ENCODE measurements around the gene LDLRAD4.
A peak's percentile ranks its signal among the peaks of the same experiment; 100 is the strongest.

The LDLRAD4 gene

DNA sequence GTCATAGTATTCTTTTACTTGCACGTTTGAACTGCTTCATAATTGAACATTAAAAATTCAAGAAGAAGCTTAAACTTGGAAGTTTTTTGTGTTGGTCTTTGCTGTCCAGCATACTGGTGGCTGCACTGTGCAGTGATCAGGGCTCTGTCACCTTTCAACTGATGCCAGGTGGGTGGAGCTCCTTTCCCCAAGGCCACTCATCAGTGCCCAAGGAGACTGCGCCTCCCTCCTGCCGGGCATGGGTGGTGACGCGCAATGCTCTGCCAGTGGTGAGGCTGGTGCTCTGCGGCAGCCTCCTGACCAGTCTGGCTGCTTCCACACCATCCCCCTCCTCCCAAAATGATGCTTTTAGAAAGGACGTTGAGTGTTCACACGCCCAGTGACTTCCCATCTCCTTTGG is 16.0 kb upstream of the LDLRAD4 start:
- DNase-seq (ENCODE audit: low read depth): no peak

DNA sequence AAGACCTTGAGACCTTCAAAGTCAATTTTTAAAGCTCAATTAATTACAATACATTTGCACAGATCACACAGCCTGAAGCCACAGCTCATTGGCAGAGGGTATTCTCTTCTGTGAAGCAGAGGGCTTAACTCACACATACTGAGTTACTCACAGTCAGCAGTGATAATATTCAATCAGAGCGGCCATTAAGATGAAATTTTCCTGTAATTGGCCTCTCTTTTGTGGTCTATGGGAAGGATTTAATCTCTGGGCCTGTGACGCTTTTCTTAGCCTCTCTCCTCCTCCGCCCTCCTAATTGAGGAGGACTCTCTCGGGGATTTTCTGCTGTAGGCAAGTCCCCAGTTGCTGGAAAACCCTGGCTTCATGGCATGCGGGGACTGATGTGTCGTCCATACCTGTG is 12.3 kb upstream of the LDLRAD4 start:
- no peak for DNase-seq (ENCODE audit: low read depth)

GRCh38 chr18:13207294-13207693 is 11.3 kb upstream of the LDLRAD4 start:
- DNase-seq (ENCODE audit: low read depth): no peak

DNA sequence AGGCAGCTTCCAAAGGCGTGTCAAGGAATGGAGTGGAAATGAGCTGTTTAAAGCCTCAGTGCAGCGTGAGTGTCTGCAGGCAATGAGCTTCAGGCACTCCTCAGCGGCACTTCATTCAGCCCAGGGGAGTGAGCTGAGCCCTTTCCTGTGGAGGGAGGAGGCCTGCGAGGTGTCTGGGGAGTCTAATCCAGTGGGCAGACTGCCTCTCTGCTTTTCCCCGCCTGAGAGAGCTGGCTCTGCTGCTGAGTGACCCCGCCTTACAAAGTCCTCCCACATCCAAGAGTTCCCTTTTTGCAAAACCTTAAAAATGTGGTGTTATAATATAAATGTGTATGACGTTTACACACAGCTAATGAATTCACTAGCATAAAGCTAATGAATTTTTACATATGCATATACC is 7.0 kb upstream of the LDLRAD4 start:
- DNase-seq (ENCODE audit: low read depth): no peak

- no peak for DNase-seq (ENCODE audit: low read depth)
Measured at GRCh38 chr18:13213036-13213795, 5.3 kb upstream of the LDLRAD4 start.

DNA sequence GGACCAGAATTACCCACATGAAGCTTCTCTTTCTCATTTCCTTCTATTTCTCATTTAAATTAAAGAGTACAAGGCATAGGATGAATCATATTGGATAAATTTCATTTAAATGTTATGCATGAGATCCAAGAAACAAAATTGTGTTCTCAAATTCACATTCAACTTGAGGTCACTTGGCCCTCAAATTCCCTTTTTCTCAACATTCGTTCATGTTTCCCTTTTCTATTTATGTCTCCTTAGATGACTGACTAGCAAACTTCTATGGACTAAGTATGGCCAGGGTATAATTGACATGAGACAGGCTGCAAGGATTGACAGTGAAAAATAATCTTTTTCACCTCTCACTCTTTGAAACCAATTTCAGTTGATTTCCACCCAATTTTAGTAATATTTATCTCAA is 4.0 kb upstream of the LDLRAD4 start:
- DNase-seq (ENCODE audit: low read depth): no peak

- peak; percentile 40 for DNase-seq (ENCODE audit: low read depth)
Measured at GRCh38 chr18:13216092-13216582, 2.4 kb upstream of the LDLRAD4 start.

DNA sequence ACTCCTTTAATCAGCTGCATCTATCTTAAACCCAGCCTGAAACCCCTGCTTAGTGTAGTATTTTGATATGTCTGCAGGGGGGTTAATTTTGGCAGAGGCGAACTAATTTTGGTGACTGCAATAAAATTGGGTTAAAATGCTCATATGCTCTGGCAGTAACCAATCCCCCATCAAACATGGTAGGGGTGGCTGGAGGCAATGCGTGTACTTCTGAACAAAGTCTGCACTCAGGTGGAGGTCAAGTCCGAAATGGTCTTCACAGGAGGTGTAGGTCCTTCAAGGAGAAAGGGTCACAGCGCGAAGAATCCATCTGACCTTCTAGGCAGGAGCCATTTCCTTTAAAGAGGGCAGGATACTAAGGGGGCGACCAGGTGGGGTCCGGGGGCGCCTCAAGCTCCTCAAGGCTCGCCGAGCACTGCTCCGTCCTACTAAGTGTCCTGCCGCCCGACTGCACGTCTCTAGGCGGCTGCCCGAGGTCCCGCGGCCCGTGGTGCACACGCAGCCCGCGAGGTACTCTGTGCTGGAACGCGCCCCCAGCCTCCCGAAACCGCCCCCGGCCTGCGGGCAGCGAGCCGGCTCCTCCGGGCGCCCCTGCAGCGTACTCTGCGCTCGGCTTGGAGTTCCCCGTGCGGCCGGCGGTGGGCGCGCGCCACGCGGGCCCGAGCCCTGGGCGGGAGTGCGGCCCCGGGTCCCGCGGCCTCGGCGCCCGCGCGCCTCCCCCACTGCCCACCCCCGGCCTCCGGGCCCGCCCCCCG is 1.7 kb upstream of the LDLRAD4 start:
- DNase-seq (ENCODE audit: low read depth): peak; percentile 35

GRCh38 chr18:13217466-13217961 is 1.0 kb upstream of the LDLRAD4 start:
- DNase-seq (ENCODE audit: low read depth): no peak

- no peak for DNase-seq (ENCODE audit: low read depth)
Measured at GRCh38 chr18:13217971-13218367, 591 bp upstream of the LDLRAD4 start.

DNA sequence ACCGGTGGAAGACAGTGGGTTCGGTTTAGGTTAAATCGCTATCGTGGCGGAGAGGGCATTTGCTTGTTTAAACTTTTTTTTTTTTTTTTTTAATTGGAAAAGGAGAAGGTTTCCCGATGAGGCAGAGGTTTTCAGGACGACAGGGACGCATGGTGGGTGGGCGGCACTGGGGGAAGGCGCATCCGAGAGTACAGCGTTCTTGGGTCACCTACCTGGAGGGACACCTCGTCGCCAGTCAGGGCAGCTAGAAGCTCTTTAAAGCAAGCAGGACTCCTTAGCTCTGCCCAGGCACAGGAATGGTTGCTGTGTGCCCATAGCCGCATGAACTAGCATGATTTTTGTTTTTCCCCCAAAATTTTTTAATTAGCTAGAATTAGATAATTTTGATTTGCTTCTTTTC is 437 bp downstream of the LDLRAD4 start:
- DNase-seq (ENCODE audit: low read depth): no peak

DNA sequence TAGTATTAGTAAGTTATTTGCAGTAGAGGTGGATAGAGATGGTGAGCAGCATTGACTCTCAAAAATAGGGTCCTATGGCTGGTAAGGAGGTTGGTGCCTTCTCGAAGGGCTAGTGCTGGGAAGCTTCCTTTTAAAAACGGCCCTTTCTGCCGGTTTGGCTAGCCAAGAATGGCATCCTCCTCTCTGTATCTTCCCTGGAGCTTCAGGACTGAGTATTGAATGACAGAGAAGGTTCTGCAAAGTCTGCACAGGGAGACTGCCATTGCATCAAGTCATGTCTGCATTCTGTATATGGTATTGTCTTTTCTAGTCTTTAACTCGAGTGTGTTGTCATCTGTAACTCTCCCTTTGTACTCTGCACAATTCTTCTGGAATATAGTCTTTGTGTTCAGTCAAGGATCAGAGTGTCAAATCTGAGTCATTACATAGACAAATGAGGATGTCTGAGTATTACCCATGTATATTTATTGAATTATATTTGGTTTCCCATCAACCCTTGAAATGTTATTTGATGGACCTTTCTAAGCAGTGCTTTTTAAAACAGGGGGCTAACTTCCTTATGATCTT is 1.1 kb downstream of the LDLRAD4 start:
- no peak for DNase-seq (ENCODE audit: low read depth)

- no peak for DNase-seq (ENCODE audit: low read depth)
Measured at GRCh38 chr18:13220361-13220991, 1.9 kb downstream of the LDLRAD4 start.

DNA sequence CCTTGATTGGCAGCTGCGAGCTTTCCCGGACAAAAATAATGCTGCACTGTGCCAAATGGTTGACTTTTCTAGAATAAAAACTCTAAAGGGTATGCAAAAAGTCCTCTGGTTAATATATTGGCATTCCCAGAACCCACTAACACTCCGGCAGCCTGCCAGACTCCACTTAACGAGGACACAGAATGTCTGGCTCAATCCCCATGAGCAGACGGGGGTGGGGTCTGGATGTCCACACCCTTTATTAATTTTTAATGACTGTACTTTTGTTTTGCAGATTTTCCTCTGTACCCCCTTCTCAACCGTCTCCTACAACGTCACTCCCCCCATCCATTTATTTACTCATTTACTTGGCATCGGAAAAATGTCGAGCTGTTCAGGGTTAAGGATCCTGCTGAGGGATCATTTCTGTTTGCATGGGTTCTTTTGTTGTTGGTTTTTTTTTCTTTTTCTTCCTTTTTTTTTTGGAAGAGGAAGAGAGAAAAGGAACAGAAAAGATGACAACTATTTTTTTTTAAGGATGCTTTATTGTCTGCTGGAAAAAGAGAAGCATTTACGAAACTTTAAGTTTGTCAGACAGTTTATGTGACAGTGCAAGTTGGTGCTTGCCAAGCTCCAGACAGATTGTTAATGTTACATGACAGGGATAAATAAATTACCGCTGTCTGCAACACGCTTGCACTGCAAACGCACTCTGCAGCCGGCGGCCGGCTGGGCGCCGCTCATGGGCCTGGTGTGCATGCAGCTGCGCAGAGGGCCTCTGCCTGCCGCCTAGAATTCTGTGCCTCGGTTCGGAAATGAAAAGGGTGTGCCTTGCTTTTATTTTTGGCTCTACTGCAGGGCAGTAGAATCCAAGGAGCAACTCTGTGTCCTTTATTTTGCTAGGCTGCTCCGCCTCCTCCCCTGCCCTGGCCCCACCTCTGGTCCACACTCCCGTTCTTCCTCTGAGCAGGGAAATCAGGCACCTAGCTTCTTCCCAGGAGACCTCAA is 3.6 kb downstream of the LDLRAD4 start:
- no peak for DNase-seq (ENCODE audit: low read depth)

- DNase-seq (ENCODE audit: low read depth): no peak
Measured at GRCh38 chr18:13222856-13223281, 4.3 kb downstream of the LDLRAD4 start.

GRCh38 chr18:13223311-13224143 is 5.0 kb downstream of the LDLRAD4 start:
- no peak for DNase-seq (ENCODE audit: low read depth)

DNA sequence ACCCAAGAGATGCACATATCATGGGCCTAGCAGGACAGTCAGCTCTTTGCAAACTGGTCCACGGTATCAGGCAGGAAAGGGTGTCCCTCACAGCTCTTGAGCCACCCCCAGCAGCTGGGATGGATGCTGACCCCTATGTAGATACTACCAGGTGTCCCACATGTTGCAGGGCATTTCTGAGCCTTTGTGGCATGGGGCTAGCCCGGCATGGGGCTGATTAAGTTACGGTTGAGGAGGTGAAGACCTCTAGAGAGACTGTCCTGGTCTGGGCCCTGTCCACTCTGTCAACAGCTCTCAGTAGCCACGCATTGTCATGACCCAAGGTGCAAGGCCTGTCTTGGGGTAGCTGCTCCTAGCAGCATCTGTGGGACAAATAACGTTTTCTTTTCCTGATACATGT is 6.7 kb downstream of the LDLRAD4 start:
- no peak for DNase-seq (ENCODE audit: low read depth)

DNA sequence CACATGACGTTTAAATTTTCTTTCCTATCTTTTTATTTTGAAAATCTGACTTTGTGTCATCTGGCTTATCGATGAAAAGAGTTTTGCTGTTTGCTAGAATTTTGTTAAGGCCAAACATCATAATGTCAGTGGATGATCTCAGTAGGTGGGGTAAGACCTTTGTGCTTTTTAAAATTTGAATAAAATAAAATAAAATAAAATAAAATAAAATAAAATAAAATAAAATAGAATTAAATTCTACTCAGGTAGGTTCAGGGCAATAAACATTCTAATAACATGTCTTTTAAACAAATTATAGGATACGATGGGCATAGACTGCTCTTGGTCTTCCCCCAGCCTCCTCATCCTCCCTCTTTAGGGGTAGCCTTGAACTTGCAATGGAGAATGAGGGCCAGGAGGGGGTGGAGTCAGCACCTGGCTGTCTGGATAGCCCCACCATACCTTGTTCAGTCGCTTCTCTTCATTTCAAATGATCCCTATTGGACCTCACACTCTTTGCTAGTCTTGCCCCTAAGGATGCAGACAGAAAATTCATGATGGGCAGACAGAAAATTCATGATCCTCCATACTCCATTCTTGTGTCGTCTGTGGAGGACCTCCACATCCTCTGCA is 8.1 kb downstream of the LDLRAD4 start:
- DNase-seq (ENCODE audit: low read depth): no peak

GRCh38 chr18:13227910-13228309 is 9.3 kb downstream of the LDLRAD4 start:
- DNase-seq (ENCODE audit: low read depth): no peak
